Stimulated activated CD8-positive, alpha-beta memory T cell treated with anti-CD3 and anti-CD28 coated beads, Interleukin-7, amount 100 ng/mL, for 48 hours (primary cell): ENCODE measurements around the gene SPTBN5.

Experiments
- DNase-seq, 2 donors: peaks; one replicate each; pipeline ENCODE4 v3.0.0-alpha.2; 2020; ENCODE audit warnings: low read depth in 1 of 2; ENCODE audit errors: extremely low read depth in 1 of 2

SPTBN5 gene

GRCh38 chr15:41849204-41849603 is 44.6 kb downstream of the SPTBN5 start:
- no peak for DNase-seq

- peak in 1 of 2 donors; percentile 64 for DNase-seq
These were observed 45.2 kb downstream of the SPTBN5 start for GRCh38 chr15:41848631-41849030.

- DNase-seq = no peak
These were observed 45.9 kb downstream of the SPTBN5 start for GRCh38 chr15:41847981-41848380.

- no peak for DNase-seq
These were observed 46.6 kb downstream of the SPTBN5 start for GRCh38 chr15:41847206-41847605.

GRCh38 chr15:41844814-41845213 is 49.0 kb downstream of the SPTBN5 start:
- DNase-seq = no peak

- no peak for DNase-seq
These were observed 50.3 kb downstream of the SPTBN5 start for GRCh38 chr15:41843571-41843970.

GRCh38 chr15:41842229-41842628 is 51.6 kb downstream of the SPTBN5 start:
- no peak for DNase-seq

GRCh38 chr15:41841131-41841530 is 52.7 kb downstream of the SPTBN5 start:
- no peak for DNase-seq

GRCh38 chr15:41840673-41841072 is 53.2 kb downstream of the SPTBN5 start:
- DNase-seq = no peak

GRCh38 chr15:41839781-41840491 is 53.9 kb downstream of the SPTBN5 start:
- DNase-seq = no peak

GRCh38 chr15:41838400-41838897 is 55.4 kb downstream of the SPTBN5 start, which contains the start of gene PLA2G4B:
Gene PLA2G4B (plus strand): TSS chr15:41838847. CDS start chr15:41838914, 67 bp downstream.
- no peak for DNase-seq

- DNase-seq = no peak
These were observed 57.0 kb downstream of the SPTBN5 start for GRCh38 chr15:41836713-41837454.

GRCh38 chr15:41836073-41836472 is 57.8 kb downstream of the SPTBN5 start:
- DNase-seq = no peak

- DNase-seq = no peak
These were observed 59.8 kb downstream of the SPTBN5 start for GRCh38 chr15:41834096-41834495.

GRCh38 chr15:41832875-41833274 is 61.0 kb downstream of the SPTBN5 start:
- DNase-seq = no peak

- DNase-seq = no peak
These were observed 61.6 kb downstream of the SPTBN5 start for GRCh38 chr15:41832208-41832607.

GRCh38 chr15:41831291-41831690 is 62.6 kb downstream of the SPTBN5 start:
- peak; percentile 16 to 33 for DNase-seq

- DNase-seq = no peak
These were observed 63.8 kb downstream of the SPTBN5 start for GRCh38 chr15:41829959-41830646.

GRCh38 chr15:41828807-41829141 is 65.1 kb downstream of the SPTBN5 start:
- DNase-seq = no peak

- peak; percentile 82 to 89 for DNase-seq
These were observed 65.7 kb downstream of the SPTBN5 start, which contains the start of gene JMJD7 for GRCh38 chr15:41827880-41828806. Gene JMJD7 (plus strand): TSS chr15:41828092. CDS start chr15:41828125, 33 bp downstream.
